Esophagus squamous epithelium (tissue), 5 donors: ENCODE results near the gene SLC24A3. TPM values are rescaled to one million over a fixed set of nuclear protein-coding genes. Genes with fewer than 3 reads are reported as not detected.

Experiments
- DNase-seq: peaks from one replicate; lab custom pipeline; 2025; lab: John Stamatoyannopoulos, UW
- H3K27ac ChIP-seq, 4 donors: fragments of 200-600 bp; sonication (generic); one replicate each; pipeline ENCODE4 v1.5.1; 2016 to 2019; ENCODE audit warnings: mild to moderate bottlenecking in 1 of 4
- H3K27me3 ChIP-seq, 4 donors: fragments of 200-600 bp; sonication (generic); 1 replicate in 3 of 4; 2 replicates in 1 of 4; pipeline versions ENCODE4 v1.5.1 to v1.6.0; 2017 to 2021; ENCODE audit warnings: antibody characterized with exemption in 1 of 4
- H3K36me3 ChIP-seq, 3 donors: fragments of 200-600 bp; sonication (generic); one replicate each; pipeline ENCODE4 v1.5.1; 2016 to 2019
- H3K4me1 ChIP-seq, 3 donors: fragments of 200-600 bp; sonication (generic); one replicate each; pipeline ENCODE4 v1.5.1; 2017 to 2019
- H3K4me3 ChIP-seq, 4 donors: fragments of 200-600 bp; sonication (generic); 1 replicate in 3 of 4; 2 replicates in 1 of 4; pipeline ENCODE4 v1.5.1; 2016 to 2019; ENCODE audit warnings: mild to moderate bottlenecking in 2 of 4, moderate library complexity in 1 of 4
- H3K9me3 ChIP-seq, 3 donors: fragments of 200-600 bp; sonication (generic); one replicate each; pipeline ENCODE4 v1.5.1; 2016 to 2019
- CTCF ChIP-seq, 6 experiments: fragments of 450-650 bp in 4 of 6; fragments of 200-600 bp in 2 of 6; sonication (generic) in 2 of 6; IDR thresholded peaks; one replicate each; pipeline ENCODE4 v1.5.1; 2016 to 2019; ENCODE audit warnings: antibody characterized with exemption in 6 of 6, mild to moderate bottlenecking in 4 of 6, moderate library complexity in 4 of 6
- POLR2A ChIP-seq, 4 donors: fragments of 450-650 bp; IDR thresholded peaks; one replicate each; pipeline ENCODE4 v1.6.1; 2017; ENCODE audit warnings: antibody characterized with exemption in 4 of 4, mild to moderate bottlenecking in 4 of 4, moderate library complexity in 3 of 4
- WGBS, 2 donors: methylation state at CpG; one replicate each; pipeline ENCODE4 v1.1.5; 2018; 5-methylcytosine and 5-hydroxymethylcytosine counted together
- intact Hi-C: fragments of 100-400 bp; cut with DNase I; formaldehyde crosslinking; loops from one replicate; pipeline ENCODE4 v1.15.0; 2022
- total RNA-seq, 4 donors: library from RNA; depleted of rRNA; stranded (reverse); fragments of >200 nt; gene quantifications; one replicate each; pipeline ENCODE4 v1.1.0, GENCODE V29; 2016
- donor health status: DM: yes; HTN: yes; CAD: no.

Gene SLC24A3
- total RNA-seq, 4 donors from 2014 or later: 3.0 to 8.2 (median 6.1) TPM

GRCh38 chr20:19333563-19333962, 121.1 kb downstream of the SLC24A3 start:
- no peak overlapping the region for H3K27ac ChIP-seq
- no peaks in the 10 kb centered on the region for H3K9me3 ChIP-seq
- TF ChIP-seq CTCF (IDR thresholded peaks at IDR 0.05) (no peak), POLR2A (IDR thresholded peaks at IDR 0.05) (no peak)
- no peaks in the 10 kb centered on the region for H3K27me3 ChIP-seq
- intact Hi-C loops: no loop called here
- peaks cover 0 to 16% (median 0%) of the 10 kb centered on the region in 3 donors for H3K4me1 ChIP-seq
- WGBS, 2 donors: 73 to 82% methylated on average over 4 of the region's 4 CpGs
- no peaks in the 10 kb centered on the region for H3K36me3 ChIP-seq
- no peak for DNase-seq
- H3K4me3 ChIP-seq: no peak overlapping the region

GRCh38 chr20:19335341-19335740, 122.9 kb downstream of the SLC24A3 start:
- intact Hi-C loops: no loop called here
- TF ChIP-seq CTCF (IDR thresholded peaks at IDR 0.05) (no peak), POLR2A (IDR thresholded peaks at IDR 0.05) (no peak)
- WGBS, 2 donors: 50% methylated on average over 1 of the region's 1 CpG
- peaks cover 0 to 16% (median 0%) of the 10 kb centered on the region in 3 donors for H3K4me1 ChIP-seq
- H3K9me3 ChIP-seq: no peaks in the 10 kb centered on the region
- no peak for DNase-seq
- no peaks in the 10 kb centered on the region for H3K27me3 ChIP-seq
- H3K27ac ChIP-seq: no peak overlapping the region
- H3K36me3 ChIP-seq: no peaks in the 10 kb centered on the region
- no peak overlapping the region for H3K4me3 ChIP-seq

GRCh38 chr20:19335916-19336315, 123.5 kb downstream of the SLC24A3 start:
- peak overlapping the region in 3 of 4 donors; percentile 46 to 74 (median 60) for H3K27ac ChIP-seq
- no peaks in the 10 kb centered on the region for H3K9me3 ChIP-seq
- no peak overlapping the region for H3K4me3 ChIP-seq
- no peaks in the 10 kb centered on the region for H3K27me3 ChIP-seq
- H3K4me1 ChIP-seq: peaks cover 0 to 18% (median 0%) of the 10 kb centered on the region in 3 donors
- WGBS, 2 donors: 53 to 74% methylated on average over 2 of the region's 2 CpGs
- no peaks in the 10 kb centered on the region for H3K36me3 ChIP-seq
- no peak for DNase-seq
- intact Hi-C loops: no loop called here
- no peak for TF ChIP-seq CTCF (IDR thresholded peaks at IDR 0.05)
- no peak for TF ChIP-seq POLR2A (IDR thresholded peaks at IDR 0.05)

GRCh38 chr20:19336631-19337030, 124.2 kb downstream of the SLC24A3 start:
- H3K36me3 ChIP-seq: no peaks in the 10 kb centered on the region
- H3K27me3 ChIP-seq: no peaks in the 10 kb centered on the region
- H3K9me3 ChIP-seq: no peaks in the 10 kb centered on the region
- TF ChIP-seq POLR2A (IDR thresholded peaks at IDR 0.05) (no peak), CTCF (IDR thresholded peaks at IDR 0.05) (no peak)
- H3K4me1 ChIP-seq: peaks cover 0 to 25% (median 4%) of the 10 kb centered on the region in 3 donors
- H3K4me3 ChIP-seq: no peak overlapping the region
- H3K27ac ChIP-seq: peak overlapping the region in 3 of 4 donors; percentile 46 to 74 (median 60)
- DNase-seq: no peak
- intact Hi-C loops: no loop called here
- 18 to 56% methylated on average over 4 to 5 of the region's 7 CpGs for WGBS, 2 donors

- H3K36me3 ChIP-seq: no peaks in the 10 kb centered on the region
- DNase-seq: no peak
- intact Hi-C loops: no loop called here
- H3K27ac ChIP-seq: no peak overlapping the region
- peaks cover 0 to 26% (median 5%) of the 10 kb centered on the region in 3 donors for H3K4me1 ChIP-seq
- no peaks in the 10 kb centered on the region for H3K9me3 ChIP-seq
- WGBS, 2 donors: 60 to 71% methylated on average over 3 of the region's 3 CpGs
- no peak overlapping the region for H3K4me3 ChIP-seq
- TF ChIP-seq POLR2A (IDR thresholded peaks at IDR 0.05): no peak
- TF ChIP-seq CTCF (IDR thresholded peaks at IDR 0.05): no peak
- H3K27me3 ChIP-seq: no peaks in the 10 kb centered on the region
Measured at GRCh38 chr20:19338380-19338779, 125.9 kb downstream of the SLC24A3 start.
